Measurements from ENCODE around the gene MISP3. TPM values are rescaled to one million over a fixed set of nuclear protein-coding genes. Genes with fewer than 3 reads are reported as not detected.

The MISP3 gene
- total and polyA plus RNA-seq, 9 of the 15 experiments (the other 6 are each of a cell fraction or from before 2014, with no cell fraction given), result 0.25 to 5.6 (median 1.6) TPM

DNA sequence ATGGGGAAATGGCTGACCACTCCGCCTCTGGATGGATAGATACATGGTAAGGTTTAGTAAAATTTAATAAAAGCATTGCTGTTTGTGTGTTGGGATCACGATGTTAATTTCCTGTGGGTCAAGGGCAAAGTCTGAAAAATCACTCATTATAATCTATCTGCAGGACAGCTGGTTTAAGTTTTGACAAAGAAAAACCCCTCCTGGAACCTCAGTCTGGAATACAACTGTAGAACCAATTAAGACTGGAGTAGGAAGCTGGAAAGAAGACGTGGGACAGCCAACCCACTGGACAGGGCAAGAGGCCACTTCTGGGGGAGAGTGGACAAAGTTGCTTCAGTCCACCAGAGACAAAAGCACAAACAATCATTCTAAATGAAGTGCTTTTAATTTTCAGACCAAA lies 46.6 kb downstream of the MISP3 start:
- FAIRE-seq (peak; percentile 52), ATAC-seq (no peak), DNase-seq (ENCODE audit: extremely low read depth in 1 of 4, low spot score in 3 of 4) (no peak)
- Histone ChIP-seq H3K9me1 (ENCODE audit: control insufficient read depth, insufficient read depth, low read length) (peaks cover 4% of the 10 kb centered on the region), H3K36me3 (ENCODE audit: control insufficient read depth, insufficient read depth, low read length) (peaks cover 27% of the 10 kb centered on the region; the same call in 2 of the 3 replicates), H3K9me3 (replicated peaks; ENCODE audit: control insufficient read depth, insufficient read depth, low read depth, low read length) (no peaks in the 10 kb centered on the region), H4K20me1 (replicated peaks; ENCODE audit: control insufficient read depth, insufficient read depth, low read length) (no peaks in the 10 kb centered on the region), H3K4me2 (ENCODE audit: insufficient read depth, low read length) (peak overlapping the region; percentile 91), H3K9ac (ENCODE audit: insufficient read depth in 1 of 2, low read depth in 2 of 2, low read length in 2 of 2) (peak overlapping the region; percentile 84 to 92; a peak in 3 of 4 replicates), H2AFZ (ENCODE audit: low read depth, low read length) (no peak overlapping the region), H3K27me3 (ENCODE audit: control insufficient read depth in 2 of 2, insufficient read depth in 2 of 2, low read length in 2 of 2) (no peaks in the 10 kb centered on the region), H3K4me1 (replicated peaks in 1 of 2; ENCODE audit: control insufficient read depth in 2 of 2, insufficient read depth in 2 of 2, low read length in 2 of 2) (peaks cover 38 to 43% of the 10 kb centered on the region in 2 experiments; a peak in 4 of 5 replicates), H3K79me2 (ENCODE audit: control insufficient read depth, insufficient read depth, low read length) (peaks cover 18% of the 10 kb centered on the region), H3K4me3 (no peak overlapping the region), H3K27ac (ENCODE audit: extremely low read depth, low read depth, low read length) (peak overlapping the region; percentile 89)
- POLR2A ChIA-PET, result interaction anchor here (0.5 to 0.7 kb wide), 3 partner anchors 17 to 77 kb away, joined by 3 to 5 read pairs (median 3); no protein-coding TSS in a partner anchor
- 57% methylated on average over 3 of the region's 3 CpGs for WGBS (ENCODE audit: insufficient coverage, low coverage, missing lambda C conversion rate)
- intact Hi-C loops (cut with micrococcal nuclease) (no loop called here), in situ Hi-C loops (cut with MboI) (no loop called here)
- CTCF ChIA-PET (ENCODE audit: low intra/inter-chr PET ratio), result interaction anchor here (1.2 kb wide), 1 partner anchor 239 kb away, joined by 3 read pairs; no protein-coding TSS in a partner anchor
- no TSS peak for BruUV-seq (replicated peaks)
- no peak for TF ChIP-seq RBBP5 (IDR thresholded peaks at IDR 0.05; ENCODE audit: borderline replicate concordance, insufficient read depth, low read length, poor library complexity, severe bottlenecking)
- no peak for TF ChIP-seq NR4A1 (CRISPR knock-in tag; IDR thresholded peaks at IDR 0.05)
- no peak for TF ChIP-seq NR4A1 (tag; IDR thresholded peaks at IDR 0.05)
- TF ChIP-seq CBFA2T3 (IDR thresholded peaks at IDR 0.05), result no peak
- TF ChIP-seq PRPF4 (IDR thresholded peaks at IDR 0.05; ENCODE audit: insufficient read depth, low read depth, low read length, poor library complexity, severe bottlenecking), result no peak
- no peak for TF ChIP-seq ZNF3 (CRISPR knock-in tag; IDR thresholded peaks at IDR 0.05)
- no peak for TF ChIP-seq GATA2 (CRISPR knock-in tag; IDR thresholded peaks at IDR 0.05)
- no peak for TF ChIP-seq CXXC5 (CRISPR knock-in tag; IDR thresholded peaks at IDR 0.05)
